Kasumi-1 (cell line): ENCODE measurements around the gene NIPSNAP2.
"Not testable (repeated sequence)": the region's sequence is repeated elsewhere in the genome, so short reads cannot be mapped to it uniquely, and the experiment has no call there.

Source experiments
- DNase-seq, 2 experiments: peaks; one replicate each; lab custom pipeline; 2025; lab: John Stamatoyannopoulos, UW

NIPSNAP2 gene

GRCh38 chr7:55975988-55976633 lies 11.7 kb downstream of the NIPSNAP2 start:
- no peak for DNase-seq

- no peak for DNase-seq
Measured at GRCh38 chr7:55977831-55978230, 13.4 kb downstream of the NIPSNAP2 start.

- DNase-seq, result no peak
Measured at GRCh38 chr7:55980266-55980665, 15.9 kb downstream of the NIPSNAP2 start.

GRCh38 chr7:55983537-55983936 lies 19.2 kb downstream of the NIPSNAP2 start:
- no peak for DNase-seq

GRCh38 chr7:55992346-55992745 lies 28.0 kb downstream of the NIPSNAP2 start:
- no peak for DNase-seq

GRCh38 chr7:55996856-55997500 lies 32.6 kb downstream of the NIPSNAP2 start:
- DNase-seq, result no peak

- no peak for DNase-seq
Measured at GRCh38 chr7:56003749-56004148, 39.4 kb downstream of the NIPSNAP2 start.

- DNase-seq, result no peak
Measured at GRCh38 chr7:56007167-56007652, 42.8 kb downstream of the NIPSNAP2 start.

- no peak for DNase-seq
Measured at GRCh38 chr7:56007891-56008290, 43.5 kb downstream of the NIPSNAP2 start.

- DNase-seq, result no peak
Measured at GRCh38 chr7:56009695-56010094, 45.3 kb downstream of the NIPSNAP2 start.

GRCh38 chr7:56017015-56017414 lies 52.6 kb downstream of the NIPSNAP2 start:
- DNase-seq, result not testable (repeated sequence)

- no peak for DNase-seq
Measured at GRCh38 chr7:56019501-56019900, 55.1 kb downstream of the NIPSNAP2 start.

GRCh38 chr7:56023500-56023899 lies 59.1 kb downstream of the NIPSNAP2 start:
- DNase-seq, result no peak

GRCh38 chr7:56026538-56026937 lies 62.2 kb downstream of the NIPSNAP2 start:
- no peak for DNase-seq

- no peak for DNase-seq
Measured at GRCh38 chr7:56028942-56029630, 64.7 kb downstream of the NIPSNAP2 start.

- no peak for DNase-seq
Measured at GRCh38 chr7:56030340-56030739, 66.0 kb downstream of the NIPSNAP2 start.

- DNase-seq, result not testable (repeated sequence)
Measured at GRCh38 chr7:56031556-56031955, 67.2 kb downstream of the NIPSNAP2 start.

GRCh38 chr7:56032578-56032977 lies 68.2 kb downstream of the NIPSNAP2 start:
- DNase-seq, result not testable (repeated sequence)

- DNase-seq, result peak; percentile 97
Measured at GRCh38 chr7:56033671-56034432, 69.5 kb downstream of the NIPSNAP2 start.

- DNase-seq, result no peak
Measured at GRCh38 chr7:56040730-56041129, 76.3 kb downstream of the NIPSNAP2 start.

GRCh38 chr7:56045758-56046157 lies 81.4 kb downstream of the NIPSNAP2 start:
- DNase-seq, result not testable (repeated sequence)

- DNase-seq, result no peak
Measured at GRCh38 chr7:56046721-56047445, 82.5 kb downstream of the NIPSNAP2 start.
